Measurements from ENCODE around the gene LEPR.
"Not testable (repeated sequence)": the region's sequence is repeated elsewhere in the genome, so short reads cannot be mapped to it uniquely, and the experiment has no call there.

Gene LEPR

GRCh38 chr1:65437616-65438015 lies 17.1 kb downstream of the LEPR start:
- no peak for DNase-seq

GRCh38 chr1:65440322-65440900 lies 19.9 kb downstream of the LEPR start:
- DNase-seq: no peak

- no peak for DNase-seq
Observed at GRCh38 chr1:65440915-65441314, 20.4 kb downstream of the LEPR start.

GRCh38 chr1:65441464-65441863 lies 21.0 kb downstream of the LEPR start:
- no peak for DNase-seq

GRCh38 chr1:65442442-65442841 lies 22.0 kb downstream of the LEPR start:
- DNase-seq: no peak

- no peak for DNase-seq
Observed at GRCh38 chr1:65443647-65444046, 23.2 kb downstream of the LEPR start.

- DNase-seq: no peak
Observed at GRCh38 chr1:65444128-65444640, 23.7 kb downstream of the LEPR start.

- DNase-seq: no peak
Observed at GRCh38 chr1:65445837-65446236, 25.4 kb downstream of the LEPR start.

GRCh38 chr1:65449214-65449823 lies 28.9 kb downstream of the LEPR start:
- no peak for DNase-seq

- DNase-seq: not testable (repeated sequence)
Observed at GRCh38 chr1:65455678-65456077, 35.2 kb downstream of the LEPR start.

- DNase-seq: no peak
Observed at GRCh38 chr1:65456481-65456880, 36.0 kb downstream of the LEPR start.

GRCh38 chr1:65457868-65458267 lies 37.4 kb downstream of the LEPR start:
- no peak for DNase-seq

- DNase-seq: no peak
Observed at GRCh38 chr1:65458730-65459396, 38.4 kb downstream of the LEPR start.

GRCh38 chr1:65459397-65459768 lies 38.9 kb downstream of the LEPR start:
- DNase-seq: no peak

GRCh38 chr1:65465837-65466236 lies 45.4 kb downstream of the LEPR start:
- not testable (repeated sequence) for DNase-seq

GRCh38 chr1:65467536-65467935 lies 47.1 kb downstream of the LEPR start:
- no peak for DNase-seq

- no peak for DNase-seq
Observed at GRCh38 chr1:65469126-65469888, 48.8 kb downstream of the LEPR start.

GRCh38 chr1:65469889-65470340 lies 49.4 kb downstream of the LEPR start:
- DNase-seq: no peak

Data from effector CD4-positive, alpha-beta T cell (primary cell).